HCT116 (cell line): Measurements from ENCODE around the gene NUDT2.

ENCODE experiments used
- CEBPB ChIP-seq: IDR thresholded peaks from 2 replicates; pipeline ENCODE4 v1.6.1; 2012; ENCODE audit warnings: low read depth
- CTCF ChIP-seq, 3 experiments: fragments of 200-600 bp in 1 of 3; sonication (generic) in 1 of 3; IDR thresholded peaks in 2 of 3; conservative IDR thresholded peaks in 1 of 3; 2 replicates each; pipeline ENCODE4 v1.5.1; 2012 to 2017; ENCODE audit warnings: low read depth in 2 of 3, low read length in 2 of 3, antibody characterized with exemption in 1 of 3, borderline replicate concordance in 1 of 3, control low read depth in 1 of 3, mild to moderate bottlenecking in 1 of 3, mixed read lengths in 1 of 3, mixed run types in 1 of 3, moderate library complexity in 1 of 3; ENCODE audit not compliant: insufficient read depth in 1 of 3
- EZH2 ChIP-seq: fragments of 200-600 bp; sonication (generic); IDR thresholded peaks from 2 replicates; pipeline ENCODE4 v1.6.1; 2017; ENCODE audit warnings: antibody characterized with exemption, mixed run types
- EZH2phosphoT487 ChIP-seq: fragments of 200-600 bp; IDR thresholded peaks from 2 replicates; pipeline ENCODE4 v1.6.1; 2018; ENCODE audit warnings: antibody characterized with exemption, borderline replicate concordance
- JUND ChIP-seq: IDR thresholded peaks from 2 replicates; pipeline ENCODE4 v1.6.1; 2012
- POLR2A ChIP-seq: IDR thresholded peaks from 2 replicates; pipeline ENCODE4 v1.7.0; 2011; ENCODE audit warnings: borderline replicate concordance; ENCODE audit not compliant: insufficient read depth, insufficient read length; ENCODE audit errors: extremely low read depth
- POLR2AphosphoS5 ChIP-seq: IDR thresholded peaks from 2 replicates; pipeline ENCODE4 v1.6.1; 2011; ENCODE audit warnings: mild to moderate bottlenecking, low read depth, low read length, moderate library complexity
- TCF7L2 ChIP-seq: IDR thresholded peaks from 2 replicates; pipeline ENCODE4 v1.7.0; 2011; ENCODE audit warnings: borderline replicate concordance, inconsistent platforms; ENCODE audit not compliant: insufficient read depth, insufficient read length; ENCODE audit errors: extremely low read depth
- YY1 ChIP-seq: IDR thresholded peaks from 2 replicates; pipeline ENCODE4 v1.6.1; 2011; ENCODE audit warnings: low read length, low read depth, moderate library complexity, mild to moderate bottlenecking; ENCODE audit not compliant: insufficient replicate concordance; ENCODE audit errors: extremely low read depth

GRCh38 chr9:34370335-34370969 is 41.1 kb downstream of the NUDT2 start:
- no peak for TF ChIP-seq YY1
- TF ChIP-seq CTCF (IDR thresholded peaks at IDR 0.05 in 2 of 3, conservative IDR thresholded peaks at IDR 0.05 in 1 of 3; ENCODE audit: borderline replicate concordance in 1 of 3, insufficient read depth in 1 of 3, low read depth in 2 of 3, low read length in 2 of 3): no peak
- TF ChIP-seq EZH2: no peak
- no peak for TF ChIP-seq CEBPB
- TF ChIP-seq POLR2AphosphoS5: no peak
- no peak for TF ChIP-seq JUND
- TF ChIP-seq POLR2A: no peak
- TF ChIP-seq EZH2phosphoT487: no peak
- no peak for TF ChIP-seq TCF7L2
